K562 (cell line): ENCODE measurements around the gene CDCA3. TPM values are rescaled to one million over a fixed set of nuclear protein-coding genes. Genes with fewer than 3 reads are reported as not detected.

Experiments used
- BDP1 ChIP-seq: IDR thresholded peaks from 3 replicates; pipeline ENCODE4 v1.6.1; 2011; ENCODE audit not compliant: insufficient read length, insufficient read depth
- ESRRA ChIP-seq: fragments of 450-650 bp; IDR thresholded peaks from 2 replicates; pipeline ENCODE4 v1.6.1; 2014; ENCODE audit warnings: low read depth, mild to moderate bottlenecking, moderate library complexity, borderline replicate concordance
- FOXO4 ChIP-seq: fragments of 450-650 bp; formaldehyde crosslinking; IDR thresholded peaks from 2 replicates; pipeline ENCODE4 v1.4.0; 2020; ENCODE audit warnings: mild to moderate bottlenecking, moderate library complexity
- GMEB1 ChIP-seq: fragments of 250-450 bp; sonication (Bioruptor Pico); IDR thresholded peaks from 2 replicates; pipeline ENCODE4 v1.4.0; 2020; ENCODE audit warnings: mild to moderate bottlenecking
- JUND ChIP-seq, 2 experiments: IDR thresholded peaks; 2 replicates in 1 of 2; 3 replicates in 1 of 2; pipeline ENCODE4 v1.6.1; 2011; ENCODE audit warnings: borderline replicate concordance in 2 of 2, low read depth in 2 of 2, low read length in 2 of 2, improper control_type of control experiment in 1 of 2, missing biosample characterization in 1 of 2, missing genetic modification characterization in 1 of 2, missing genetic modification reagents in 1 of 2
- KAT8 ChIP-seq: fragments of 450-650 bp; IDR thresholded peaks from 2 replicates; pipeline ENCODE4 v1.6.1; 2016; ENCODE audit warnings: low read depth, mild to moderate bottlenecking
- MAZ ChIP-seq, 2 experiments: fragments of 450-650 bp in 1 of 2; sonication (generic) in 1 of 2; formaldehyde crosslinking; IDR thresholded peaks in 1 of 2; conservative IDR thresholded peaks in 1 of 2; 2 replicates each; pipeline versions ENCODE4 v1.4.0 to v1.5.0; 2020; ENCODE audit warnings: mild to moderate bottlenecking in 1 of 2, missing genetic modification reagents in 1 of 2
- MCM2 ChIP-seq: fragments of 450-650 bp; IDR thresholded peaks from 2 replicates; pipeline ENCODE4 v1.6.1; 2017; ENCODE audit warnings: low read depth, mild to moderate bottlenecking
- NFRKB ChIP-seq: fragments of 450-650 bp; IDR thresholded peaks from 2 replicates; pipeline ENCODE4 v1.6.1; 2016; ENCODE audit warnings: low read depth
- RBM15 ChIP-seq: fragments of 200-400 bp; formaldehyde crosslinking; IDR thresholded peaks from 2 replicates; pipeline ENCODE4 v1.6.1; 2018; ENCODE audit warnings: mild to moderate bottlenecking, low read length, moderate library complexity; ENCODE audit not compliant: insufficient read depth
- SMAD1 ChIP-seq: fragments of 150-350 bp; IDR thresholded peaks from 2 replicates; pipeline ENCODE4 v1.6.1; 2014; ENCODE audit warnings: low read length, low read depth; ENCODE audit not compliant: partially characterized antibody
- SP1 ChIP-seq: sonication (generic); formaldehyde crosslinking; IDR thresholded peaks from 2 replicates; pipeline ENCODE4 v1.8.1; 2022; ENCODE audit warnings: mild to moderate bottlenecking, missing genetic modification reagents
- STAG1 ChIP-seq: sonication (generic); formaldehyde crosslinking; IDR thresholded peaks from 2 replicates; pipeline ENCODE4 v1.5.0; 2020; ENCODE audit warnings: missing genetic modification reagents, borderline replicate concordance
- TAL1 ChIP-seq: fragments of 450-650 bp; IDR thresholded peaks from 2 replicates; pipeline ENCODE4 v1.6.1; 2016; ENCODE audit warnings: mild to moderate bottlenecking
- ZFP91 ChIP-seq: sonication (generic); formaldehyde crosslinking; IDR thresholded peaks from 2 replicates; pipeline ENCODE4 v1.8.0; 2022; ENCODE audit warnings: mild to moderate bottlenecking, missing genetic modification reagents
- ZKSCAN1 ChIP-seq: fragments of 150-350 bp; IDR thresholded peaks from 2 replicates; pipeline ENCODE4 v1.6.1; 2016; ENCODE audit warnings: low read depth, low read length
- ZNF609 ChIP-seq: sonication (generic); formaldehyde crosslinking; IDR thresholded peaks from 2 replicates; pipeline ENCODE4 v1.8.1; 2023; ENCODE audit warnings: missing genetic modification reagents, mild to moderate bottlenecking, borderline replicate concordance
- ZNF766 ChIP-seq: fragments of 200-800 bp; sonication (Bioruptor generic); conservative IDR thresholded peaks from 2 replicates; pipeline ENCODE4 v1.6.1; 2016; ENCODE audit warnings: missing genetic modification characterization, missing compliant biosample characterization
- polyA plus RNA-seq, 8 experiments: library from polyadenylated mRNA; depleted of rRNA in 4 of 8; stranded (reverse) in 5 of 8; unstranded in 3 of 8; fragments of >200 nt; fragmentation: Nextera tagmentation in 2 of 8; fragmentation: Illumina TruSeq in 1 of 8; extraction: Ambion mirVana in 2 of 8; extraction: Trizol in 1 of 8; gene quantifications; 2 replicates each; pipeline versions ENCODE4 v1.2.1 to v1.2.3, GENCODE V29; 2011 to 2014; ENCODE audit warnings: inconsistent platforms in 1 of 8, missing spikeins in 1 of 8
- total RNA-seq, 7 experiments: library from RNA; depleted of rRNA in 6 of 7; stranded (reverse); fragments of >200 nt in 6 of 7; fragmentation: Illumina TruSeq in 2 of 7; extraction: Trizol in 2 of 7; gene quantifications; 2 replicates each; pipeline versions ENCODE4 v1.2.1 to v1.2.3, GENCODE V29; 2011 to 2021; ENCODE audit warnings: low replicate concordance in 1 of 7

CDCA3 gene
- total and polyA plus RNA-seq, 9 of the 15 experiments (the other 6 are each of a cell fraction or from before 2014, with no cell fraction given), result 24.2 to 80.8 (median 55.1) TPM

GRCh38 chr12:6825398-6826124 is 25.5 kb downstream of the CDCA3 start (continued):
- TF ChIP-seq ESRRA, result no peak
- no peak for TF ChIP-seq ZKSCAN1
- TF ChIP-seq SMAD1, result no peak
- TF ChIP-seq ZNF609, result no peak
- TF ChIP-seq RBM15, result no peak
- no peak for TF ChIP-seq FOXO4 (CRISPR knock-in tag)
- peak; percentile 30; the same call in 1 of the 2 replicates for TF ChIP-seq JUND (IDR thresholded peaks at IDR 0.05; ENCODE audit: borderline replicate concordance, low read depth, low read length)
- no peak; the same call in 2 of the 3 replicates for TF ChIP-seq JUND (tag; IDR thresholded peaks at IDR 0.05; ENCODE audit: borderline replicate concordance, low read depth, low read length)
- TF ChIP-seq STAG1, result peak; percentile 43; the same call in 1 of the 2 replicates
- TF ChIP-seq NFRKB, result no peak
- TF ChIP-seq GMEB1 (CRISPR knock-in tag), result no peak
- no peak for TF ChIP-seq ZNF766 (CRISPR knock-in tag)
- TF ChIP-seq TAL1, result no peak
- TF ChIP-seq ZFP91, result no peak
- TF ChIP-seq MCM2, result no peak
- TF ChIP-seq BDP1, result no peak
- peak; percentile 43; the same call in 1 of the 2 replicates for TF ChIP-seq SP1 (CRISPR knock-in tag)
- TF ChIP-seq MAZ (CRISPR knock-in tag; conservative IDR thresholded peaks at IDR 0.05 in 1 of 2, IDR thresholded peaks at IDR 0.05 in 1 of 2), result peak; percentile 28 to 35; a peak in 1 of 4 replicates
- no peak for TF ChIP-seq KAT8
